Astrocyte (in vitro differentiated cells and primary cell): ENCODE measurements around the gene C1orf216.

Source experiments
- EZH2 ChIP-seq: IDR thresholded peaks from 2 replicates; pipeline ENCODE4 v1.6.1; 2012; ENCODE audit warnings: mild to moderate bottlenecking, low read length, inconsistent platforms; ENCODE audit not compliant: insufficient read depth
- TF ChIP-seq, protein P1 (sequence below): IDR thresholded peaks from 2 replicates; pipeline ENCODE4 v1.5.1; 2011; ENCODE audit warnings: low read depth, mild to moderate bottlenecking, inconsistent platforms, low read length, moderate library complexity; ENCODE audit not compliant: insufficient read depth

DNA sequence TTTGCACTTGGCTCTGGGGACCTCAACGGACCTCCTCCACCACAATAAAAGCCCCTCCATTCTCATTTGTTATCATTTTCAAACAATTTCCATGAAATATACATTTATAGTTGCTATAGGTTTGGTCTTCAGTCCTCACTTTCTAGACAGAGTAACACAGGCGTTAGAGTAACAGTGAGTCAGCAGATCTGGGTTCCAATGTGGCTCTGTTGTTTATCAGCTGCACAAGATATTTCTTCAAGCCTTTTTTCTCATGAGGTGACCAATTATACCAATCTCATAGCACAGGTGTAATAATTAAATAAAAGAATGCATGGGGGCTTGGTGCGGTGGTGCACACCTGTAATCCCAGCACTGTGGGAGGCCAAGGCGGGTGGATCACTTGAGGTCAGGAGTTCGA is 44.6 kb downstream of the C1orf216 start:
- TF ChIP-seq, protein P1, sequence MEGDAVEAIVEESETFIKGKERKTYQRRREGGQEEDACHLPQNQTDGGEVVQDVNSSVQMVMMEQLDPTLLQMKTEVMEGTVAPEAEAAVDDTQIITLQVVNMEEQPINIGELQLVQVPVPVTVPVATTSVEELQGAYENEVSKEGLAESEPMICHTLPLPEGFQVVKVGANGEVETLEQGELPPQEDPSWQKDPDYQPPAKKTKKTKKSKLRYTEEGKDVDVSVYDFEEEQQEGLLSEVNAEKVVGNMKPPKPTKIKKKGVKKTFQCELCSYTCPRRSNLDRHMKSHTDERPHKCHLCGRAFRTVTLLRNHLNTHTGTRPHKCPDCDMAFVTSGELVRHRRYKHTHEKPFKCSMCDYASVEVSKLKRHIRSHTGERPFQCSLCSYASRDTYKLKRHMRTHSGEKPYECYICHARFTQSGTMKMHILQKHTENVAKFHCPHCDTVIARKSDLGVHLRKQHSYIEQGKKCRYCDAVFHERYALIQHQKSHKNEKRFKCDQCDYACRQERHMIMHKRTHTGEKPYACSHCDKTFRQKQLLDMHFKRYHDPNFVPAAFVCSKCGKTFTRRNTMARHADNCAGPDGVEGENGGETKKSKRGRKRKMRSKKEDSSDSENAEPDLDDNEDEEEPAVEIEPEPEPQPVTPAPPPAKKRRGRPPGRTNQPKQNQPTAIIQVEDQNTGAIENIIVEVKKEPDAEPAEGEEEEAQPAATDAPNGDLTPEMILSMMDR = no peak
- TF ChIP-seq EZH2 = no peak
